Stimulated activated CD8-positive, alpha-beta memory T cell treated with anti-CD3 and anti-CD28 coated beads, Interleukin-4, amount 100 ng/mL, for 24 hours (primary cell): Measurements from ENCODE around the gene CYP27A1.
A peak's percentile ranks its signal among the peaks of the same experiment; 100 is the strongest.
"Not testable (repeated sequence)": the region's sequence is repeated elsewhere in the genome, so short reads cannot be mapped to it uniquely, and the experiment has no call there.

Experiments
- DNase-seq: peaks from one replicate; pipeline ENCODE4 v3.0.0-alpha.2; 2020; ENCODE audit warnings: low read depth

CYP27A1 gene

DNA sequence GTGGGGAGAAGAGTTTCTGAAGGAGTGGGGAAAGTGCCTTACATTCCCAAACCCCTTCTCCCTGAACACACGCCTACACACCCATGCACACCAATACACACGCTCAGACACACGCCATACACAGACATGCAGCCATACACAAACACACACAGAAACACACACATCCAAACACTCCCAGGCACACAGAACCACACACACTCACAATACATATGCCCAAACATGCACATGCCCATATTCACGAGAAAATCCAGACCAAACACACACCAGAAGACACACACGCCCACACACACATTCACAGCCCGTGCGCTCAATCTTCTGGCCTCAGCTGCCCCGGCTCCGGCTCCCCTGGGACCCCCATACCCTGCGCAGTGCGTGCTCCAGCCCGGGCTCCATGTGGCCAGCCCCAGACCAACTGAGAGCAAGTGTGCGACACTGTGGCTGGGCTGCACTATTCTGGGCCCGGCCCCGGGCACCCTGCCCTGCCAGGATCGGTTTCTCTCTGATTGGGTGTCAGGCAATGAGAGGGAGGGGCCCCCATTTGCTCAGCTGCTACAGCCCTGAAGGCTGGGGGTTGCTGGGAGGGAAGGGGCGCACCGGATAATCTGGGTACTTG lies 49.5 kb downstream of the CYP27A1 start, which contains the start of gene PRKAG3:
Gene PRKAG3, minus strand, starts transcription at position 426 of the 613 bp plus-strand sequence.
- DNase-seq = no peak

DNA sequence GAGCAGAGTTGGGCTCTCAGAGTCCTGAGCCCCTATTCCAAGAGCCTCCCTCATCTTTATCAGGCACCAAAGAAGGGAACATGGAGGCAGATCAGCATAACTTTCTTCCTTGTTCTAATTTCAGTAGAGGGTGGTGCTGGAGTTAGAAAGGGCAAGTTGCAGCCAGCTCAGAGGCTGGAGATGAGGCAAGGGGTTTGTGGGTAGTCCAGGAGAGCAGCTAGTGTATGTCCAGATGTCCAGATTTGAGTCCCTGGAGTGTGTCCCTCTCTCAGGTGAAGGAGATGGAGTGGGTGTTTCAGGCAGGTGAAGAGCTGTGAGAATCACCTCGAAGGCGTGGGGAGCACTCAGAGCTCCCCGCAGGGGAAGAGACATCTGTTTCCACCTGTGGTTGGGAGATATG lies 50.1 kb downstream of the CYP27A1 start:
- no peak for DNase-seq

DNA sequence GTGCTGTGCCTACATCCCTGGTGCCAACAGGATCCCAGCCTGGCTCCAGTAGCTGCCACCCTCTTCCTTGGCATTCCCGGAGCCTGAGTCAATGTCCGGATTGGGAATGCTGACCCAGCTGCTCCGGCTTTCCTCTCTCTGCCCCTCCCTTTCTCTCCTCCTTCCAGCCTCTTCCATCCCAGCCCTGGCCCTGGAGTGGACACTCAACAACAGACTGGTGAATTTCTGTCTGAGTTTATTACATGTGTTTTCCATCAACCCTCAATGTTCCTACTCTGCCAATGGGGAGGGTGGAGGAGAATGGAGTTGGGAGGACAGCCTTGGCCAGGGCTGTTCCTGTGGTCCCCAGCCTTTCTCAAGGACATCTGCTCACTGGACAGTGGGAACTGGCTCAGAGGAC lies 50.6 kb downstream of the CYP27A1 start:
- no peak for DNase-seq

DNA sequence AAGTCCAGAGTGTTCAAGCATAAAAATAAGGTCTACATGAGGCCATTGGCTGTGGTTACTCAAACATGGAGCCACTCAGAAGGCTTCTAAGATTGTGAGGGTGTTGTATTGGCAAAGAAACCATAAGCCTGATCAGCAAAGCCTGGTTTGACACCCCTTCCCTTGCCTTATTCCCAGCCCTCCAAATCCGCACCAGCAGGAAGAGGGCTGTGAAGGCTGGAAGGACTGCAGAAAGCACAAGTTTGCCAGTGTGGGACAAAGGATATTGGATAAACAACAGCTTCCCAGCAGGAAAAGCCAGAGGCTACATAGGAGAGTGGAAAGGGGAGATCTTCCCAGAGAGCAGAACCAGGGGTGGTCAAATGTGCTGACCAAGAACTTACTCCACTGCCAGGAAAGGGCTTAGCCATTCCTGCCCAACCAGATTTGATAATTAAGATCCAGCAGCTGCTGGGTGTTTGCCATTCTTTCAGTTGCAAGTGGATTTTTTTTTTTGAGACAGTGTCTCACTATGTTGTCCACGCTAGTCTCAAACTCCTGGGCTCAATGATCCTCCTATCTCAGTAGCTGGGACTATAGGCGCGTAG lies 51.2 kb downstream of the CYP27A1 start:
- DNase-seq = no peak

DNA sequence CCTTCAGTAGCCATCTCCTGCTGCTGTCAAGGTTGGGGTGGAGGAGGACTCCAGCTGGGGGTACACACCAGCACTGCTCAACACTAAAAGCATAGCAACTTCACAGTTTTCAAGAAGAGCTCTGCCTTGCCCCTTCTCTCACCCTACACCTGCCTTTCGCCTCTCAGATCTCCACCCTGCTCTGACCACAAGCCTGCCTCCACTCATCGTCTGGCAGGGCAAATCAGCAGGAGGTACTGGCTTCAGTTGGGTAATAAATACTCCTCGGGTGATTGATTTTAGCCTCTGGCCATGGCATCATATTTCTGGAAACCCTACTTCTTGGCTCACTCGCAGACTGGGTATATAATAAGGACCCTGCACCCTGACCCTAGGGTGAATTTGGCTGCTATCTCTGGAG lies 52.7 kb downstream of the CYP27A1 start:
- DNase-seq = no peak

DNA sequence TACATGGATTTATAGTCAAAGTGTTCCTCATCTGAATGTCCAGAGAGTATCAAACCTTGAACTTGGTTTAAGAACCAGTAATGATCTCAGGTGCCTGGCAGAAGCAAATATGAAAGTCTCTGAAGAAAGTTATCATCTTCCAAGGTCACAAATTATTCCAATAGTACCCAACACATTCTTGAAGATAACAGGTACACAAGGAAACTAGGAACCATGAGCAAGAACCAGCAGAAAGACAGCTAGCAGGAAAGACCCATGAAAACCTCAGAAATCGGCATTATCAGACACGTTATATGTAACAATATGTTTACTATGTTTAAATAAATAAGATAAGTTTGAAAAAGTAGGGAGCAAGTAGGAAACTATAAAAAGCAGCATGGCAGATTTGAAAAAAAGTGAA lies 55.5 kb downstream of the CYP27A1 start:
- DNase-seq = no peak

DNA sequence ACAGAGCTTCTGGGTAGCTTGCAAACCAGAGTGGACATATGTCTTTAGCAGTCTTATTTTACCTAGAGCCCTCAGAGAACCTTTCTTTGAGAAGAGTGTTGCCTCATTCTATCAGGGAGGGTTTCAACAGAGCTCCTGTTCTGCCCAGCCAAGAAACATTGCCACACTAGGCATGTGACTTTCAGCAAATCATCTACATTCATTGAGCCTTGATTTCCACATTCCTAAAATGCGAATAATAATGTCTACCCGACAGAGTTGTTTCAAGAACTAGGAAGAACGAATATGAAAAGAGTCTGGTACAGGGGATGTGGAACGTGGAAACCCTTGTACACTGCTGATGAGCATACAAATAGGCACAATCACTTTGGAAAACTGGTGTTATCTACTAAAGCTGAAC lies 57.5 kb downstream of the CYP27A1 start:
- no peak for DNase-seq

DNA sequence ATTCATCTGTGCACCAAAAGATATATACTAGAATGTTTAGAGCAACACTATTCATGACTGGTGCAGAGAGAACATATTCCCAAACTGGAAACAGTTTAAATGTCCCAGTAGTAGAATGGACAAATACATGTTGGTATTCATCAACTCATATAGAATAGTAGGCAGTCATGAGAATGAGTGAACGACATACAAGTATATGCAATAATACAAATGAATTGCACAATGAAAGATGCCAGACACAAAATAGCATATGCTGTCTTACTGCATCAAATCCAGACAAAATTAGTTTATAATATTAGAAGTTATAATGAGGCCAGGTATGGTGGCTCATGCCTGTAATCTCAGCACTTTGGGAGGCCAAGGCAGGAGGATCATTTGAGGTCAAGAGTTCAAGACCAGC lies 57.9 kb downstream of the CYP27A1 start:
- DNase-seq = no peak

DNA sequence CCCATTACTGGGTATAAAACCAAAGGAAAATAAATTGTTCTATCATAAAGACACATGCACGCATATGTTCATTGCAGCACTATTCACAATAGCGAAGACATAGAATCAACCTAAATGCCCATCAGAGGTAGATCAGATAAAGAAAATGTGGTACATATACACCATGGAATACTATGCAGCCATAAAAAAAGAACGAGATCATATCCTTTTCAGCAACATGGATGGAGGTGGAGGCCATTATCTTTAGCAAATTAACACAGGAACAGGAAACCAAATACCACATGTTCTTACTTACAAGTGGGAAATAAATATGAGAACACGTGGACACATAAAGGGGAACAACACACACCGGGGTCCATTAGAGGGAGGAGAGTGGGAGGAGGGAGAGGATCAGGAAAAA lies 62.4 kb downstream of the CYP27A1 start:
- DNase-seq = not testable (repeated sequence)

DNA sequence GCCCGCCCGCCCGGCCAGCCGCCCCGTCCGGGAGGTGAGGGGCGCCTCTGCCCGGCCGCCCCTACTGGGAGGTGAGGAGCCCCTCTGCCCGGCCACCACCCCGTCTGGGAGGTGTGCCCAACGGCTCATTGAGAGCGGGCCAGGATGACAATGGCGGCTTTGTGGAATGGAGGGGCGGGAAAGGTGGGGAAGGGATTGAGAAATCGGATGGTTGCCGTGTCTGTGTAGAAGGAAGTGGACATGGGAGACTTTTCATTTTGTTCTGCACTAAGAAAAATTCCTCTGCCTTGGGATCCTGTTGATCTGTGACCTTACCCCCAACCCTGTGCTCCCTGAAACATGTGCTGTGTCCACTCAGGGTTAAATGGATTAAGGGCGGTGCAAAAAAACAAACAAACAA lies 65.0 kb downstream of the CYP27A1 start:
- not testable (repeated sequence) for DNase-seq

DNA sequence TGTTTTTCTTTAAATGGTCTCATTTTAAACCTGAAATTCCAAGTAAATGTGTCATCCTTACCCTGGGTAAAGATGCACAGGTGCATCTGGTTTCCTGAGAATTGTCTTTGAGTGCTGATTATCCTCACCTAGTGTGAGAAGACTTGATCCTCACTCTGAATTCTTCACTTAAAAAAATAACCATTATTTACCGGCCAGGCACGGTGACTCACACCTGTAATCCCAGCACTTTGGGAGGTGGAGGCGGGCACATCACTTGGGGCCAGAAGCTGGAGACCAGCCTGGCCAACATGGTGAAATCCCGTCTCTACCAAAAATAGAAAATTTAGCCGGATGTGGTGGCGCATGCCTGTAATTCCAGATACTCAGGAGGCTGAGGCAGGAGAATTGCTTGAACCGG lies 67.8 kb downstream of the CYP27A1 start:
- no peak for DNase-seq

DNA sequence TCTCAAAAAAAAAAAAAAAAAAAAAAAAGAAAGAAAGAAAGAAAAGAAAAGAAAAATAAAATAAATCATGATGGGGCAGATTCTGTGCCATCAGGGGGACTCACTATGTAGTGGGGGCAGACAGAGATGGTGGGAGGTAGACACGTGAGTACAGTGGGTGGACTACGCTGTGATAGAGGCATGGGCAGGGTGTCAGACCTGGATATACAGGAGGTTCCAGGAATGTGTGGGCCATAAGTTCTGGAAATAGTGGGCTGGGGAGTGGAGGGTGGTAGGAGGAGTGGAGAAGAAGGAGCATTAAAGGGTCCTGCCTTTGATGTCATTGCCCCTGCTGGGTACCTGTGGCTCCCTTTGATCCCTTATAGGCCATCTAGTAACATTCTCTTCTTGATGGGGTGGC lies 68.8 kb downstream of the CYP27A1 start:
- DNase-seq = no peak

DNA sequence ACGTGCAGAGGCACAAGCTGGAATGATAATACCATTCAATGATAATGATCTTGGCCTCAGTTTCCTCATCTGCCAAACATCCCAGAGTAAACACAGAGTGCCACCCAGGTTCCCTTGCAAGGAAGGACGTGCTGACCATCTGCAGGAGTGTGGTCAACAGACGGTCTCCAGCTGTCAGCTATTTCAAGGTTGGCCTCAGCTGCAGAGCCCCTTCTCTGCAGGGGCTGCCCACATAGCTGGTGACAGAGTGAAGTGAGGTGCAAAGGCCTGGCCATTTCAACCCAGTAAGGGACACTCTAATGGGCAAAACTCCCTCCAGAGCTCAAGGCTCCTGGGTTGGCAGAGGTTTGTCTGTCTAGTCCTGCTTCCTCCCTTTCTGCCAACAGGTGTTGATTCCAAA lies 69.3 kb downstream of the CYP27A1 start:
- DNase-seq = no peak

DNA sequence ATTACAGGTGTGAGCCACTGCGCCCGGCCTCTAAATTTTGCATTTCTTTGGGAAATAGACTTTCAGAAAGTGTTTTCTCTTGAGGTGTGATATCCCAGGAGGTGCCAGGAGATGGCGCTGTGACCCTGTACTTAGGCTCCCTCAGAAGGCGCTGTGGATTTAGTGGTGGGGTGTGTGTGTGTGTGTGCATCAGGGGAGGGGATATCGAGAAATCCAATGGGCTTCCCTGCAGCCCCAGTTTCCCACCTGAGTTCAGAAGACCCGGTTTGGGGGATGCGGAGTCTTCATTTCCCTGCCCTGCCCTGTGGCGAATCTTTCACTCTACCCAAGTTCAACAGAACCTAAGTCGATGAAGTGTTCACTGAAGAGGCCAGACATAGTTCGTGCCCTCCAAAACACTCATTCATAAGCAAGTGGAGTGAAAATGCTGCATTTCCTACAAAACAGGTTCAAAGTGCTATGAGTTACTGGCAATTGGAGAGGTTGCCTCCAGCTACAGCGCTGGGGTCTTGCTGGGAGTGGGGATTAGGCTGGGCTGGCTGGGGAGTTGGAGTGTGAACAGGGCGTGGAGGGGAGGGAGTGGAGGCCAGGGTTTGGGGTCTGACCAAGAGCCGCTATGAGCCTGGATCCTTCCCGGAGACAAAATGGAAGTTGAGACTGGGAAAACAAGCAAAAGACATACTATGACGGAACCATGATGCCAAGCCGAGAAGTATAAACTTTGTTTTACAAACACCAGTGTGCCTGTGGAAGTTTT lies 71.1 kb downstream of the CYP27A1 start:
- peak; percentile 48 for DNase-seq

DNA sequence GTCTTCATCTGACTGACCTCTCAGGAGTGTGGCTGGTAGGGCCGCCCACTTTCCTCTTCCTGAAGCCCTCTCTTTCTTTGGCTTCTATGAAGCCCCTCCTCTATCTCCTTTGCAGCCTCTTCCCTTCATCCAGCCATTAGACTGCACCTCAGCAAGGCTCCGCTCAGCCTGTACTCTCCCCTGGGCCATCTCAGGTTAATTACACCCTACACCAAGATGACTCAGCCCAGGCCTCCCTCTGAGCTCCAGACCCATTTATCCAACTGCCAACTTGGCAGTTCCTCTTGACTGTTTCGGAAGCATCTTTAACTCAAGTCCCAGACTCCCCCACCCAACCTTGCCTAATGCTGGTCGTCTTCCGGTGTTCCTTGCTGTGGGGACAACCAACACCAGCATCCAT lies 71.8 kb downstream of the CYP27A1 start:
- DNase-seq = no peak

DNA sequence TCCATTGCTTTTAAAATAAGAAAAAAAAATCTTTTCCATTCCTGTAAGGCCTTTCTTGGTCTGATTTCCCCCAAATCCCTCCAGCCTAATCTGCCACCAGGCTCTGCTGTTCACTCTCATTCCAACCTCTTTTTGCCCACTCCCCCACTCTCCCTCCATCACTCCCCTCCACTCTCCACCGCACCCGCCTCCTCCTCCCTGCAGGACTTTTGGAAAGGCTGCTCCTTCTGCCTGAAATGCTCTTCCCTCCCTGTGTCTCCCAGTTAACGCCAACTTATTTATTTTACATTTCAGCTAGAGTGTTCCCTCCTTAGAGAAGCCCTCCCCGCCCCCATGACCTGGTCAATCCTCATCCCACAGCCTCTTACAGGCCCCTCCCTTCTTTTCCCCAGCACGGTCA lies 72.9 kb downstream of the CYP27A1 start:
- DNase-seq = no peak

DNA sequence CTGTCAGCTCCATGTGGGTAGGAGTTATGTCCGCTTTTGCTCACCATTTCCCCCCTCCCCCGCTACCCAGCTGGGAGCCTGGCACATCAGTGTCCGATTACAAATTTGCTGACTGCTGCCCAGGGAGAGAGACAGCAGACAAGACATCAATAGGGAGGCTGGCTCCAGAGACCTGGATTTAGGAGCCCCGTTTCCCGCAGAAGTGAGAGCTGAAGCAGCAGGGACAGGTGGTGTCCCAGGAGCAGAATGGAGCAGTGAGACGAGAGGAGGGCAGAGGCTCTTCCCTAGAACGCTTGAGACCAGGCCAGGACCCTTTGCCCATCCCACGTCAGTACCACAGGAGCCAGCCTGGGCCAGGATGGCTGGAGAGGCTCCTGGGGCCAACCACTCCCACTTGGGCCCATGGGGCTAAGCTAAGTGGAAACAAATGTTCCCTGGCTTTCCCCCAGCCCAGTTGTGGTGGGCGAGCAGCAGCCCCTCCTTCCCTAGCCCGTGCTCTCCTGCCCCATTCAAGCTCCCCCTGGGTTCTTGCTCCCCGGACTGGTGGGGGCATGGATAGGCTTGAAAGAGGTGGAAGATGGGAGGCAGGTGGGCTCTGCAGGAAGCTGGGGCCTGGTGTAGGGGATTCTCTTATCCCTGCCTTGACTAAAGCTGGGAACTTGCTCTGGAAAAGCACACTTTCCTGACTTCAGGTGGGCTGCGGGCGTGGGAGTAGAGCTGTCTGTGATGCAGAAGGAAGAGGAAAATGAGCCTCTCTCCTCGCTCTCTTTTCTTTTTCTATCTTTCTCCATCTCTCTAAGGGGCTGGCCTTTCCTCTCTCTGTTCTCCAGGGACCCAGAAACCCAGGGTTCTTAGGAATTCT lies 73.6 kb downstream of the CYP27A1 start:
- no peak for DNase-seq

DNA sequence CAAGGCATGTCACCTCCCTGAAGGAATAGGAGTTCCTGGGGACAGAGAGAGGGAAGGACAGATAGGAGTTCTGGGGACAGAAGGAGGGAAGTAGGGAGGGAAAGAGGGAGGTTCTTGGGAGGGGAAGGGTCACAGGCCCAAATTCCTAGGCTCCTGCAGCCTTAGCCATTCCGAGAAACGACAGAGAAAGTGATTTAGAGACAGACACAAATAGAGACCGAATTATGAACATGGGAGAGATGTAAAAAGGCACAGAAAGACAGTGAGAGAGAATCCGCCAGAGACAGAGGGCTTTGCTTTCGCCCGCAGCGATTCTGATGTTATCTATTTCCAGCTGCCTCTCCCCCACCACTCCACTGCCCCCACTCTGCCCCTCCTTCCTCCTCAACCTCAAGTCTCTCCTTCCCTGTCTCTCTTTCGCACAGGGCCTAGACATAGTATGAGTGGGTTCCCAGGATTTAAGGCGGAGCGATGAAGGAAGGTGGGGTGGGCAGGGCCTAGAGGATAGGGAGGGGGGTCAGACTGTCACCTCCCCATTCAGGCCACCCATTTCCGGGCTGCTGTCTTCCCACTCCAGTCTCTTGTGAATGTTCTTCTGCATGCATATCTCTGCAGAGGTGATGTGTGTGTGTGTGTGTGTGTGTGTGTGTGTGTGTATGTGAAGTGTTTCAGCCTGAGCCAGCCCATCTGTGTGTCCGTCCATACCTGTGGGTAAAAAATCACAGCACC lies 74.4 kb downstream of the CYP27A1 start:
- DNase-seq = no peak

DNA sequence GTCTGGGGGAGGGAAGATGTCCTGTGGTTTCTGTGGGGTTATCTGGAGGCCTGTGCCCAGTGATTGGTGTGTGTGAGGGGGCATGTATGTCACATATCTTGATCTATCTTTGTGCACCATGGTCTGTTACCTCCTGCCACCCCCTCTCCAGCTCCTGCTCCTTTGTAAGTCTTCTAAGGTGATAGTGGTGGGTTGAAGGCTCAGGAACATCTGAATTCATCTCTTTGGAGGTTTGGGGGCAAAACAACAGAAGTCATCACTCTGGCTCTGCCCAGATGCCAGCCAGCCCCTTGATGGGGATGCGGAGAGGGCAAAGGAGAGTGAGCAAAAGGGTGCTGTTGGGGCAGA lies 74.9 kb downstream of the CYP27A1 start:
- no peak for DNase-seq

DNA sequence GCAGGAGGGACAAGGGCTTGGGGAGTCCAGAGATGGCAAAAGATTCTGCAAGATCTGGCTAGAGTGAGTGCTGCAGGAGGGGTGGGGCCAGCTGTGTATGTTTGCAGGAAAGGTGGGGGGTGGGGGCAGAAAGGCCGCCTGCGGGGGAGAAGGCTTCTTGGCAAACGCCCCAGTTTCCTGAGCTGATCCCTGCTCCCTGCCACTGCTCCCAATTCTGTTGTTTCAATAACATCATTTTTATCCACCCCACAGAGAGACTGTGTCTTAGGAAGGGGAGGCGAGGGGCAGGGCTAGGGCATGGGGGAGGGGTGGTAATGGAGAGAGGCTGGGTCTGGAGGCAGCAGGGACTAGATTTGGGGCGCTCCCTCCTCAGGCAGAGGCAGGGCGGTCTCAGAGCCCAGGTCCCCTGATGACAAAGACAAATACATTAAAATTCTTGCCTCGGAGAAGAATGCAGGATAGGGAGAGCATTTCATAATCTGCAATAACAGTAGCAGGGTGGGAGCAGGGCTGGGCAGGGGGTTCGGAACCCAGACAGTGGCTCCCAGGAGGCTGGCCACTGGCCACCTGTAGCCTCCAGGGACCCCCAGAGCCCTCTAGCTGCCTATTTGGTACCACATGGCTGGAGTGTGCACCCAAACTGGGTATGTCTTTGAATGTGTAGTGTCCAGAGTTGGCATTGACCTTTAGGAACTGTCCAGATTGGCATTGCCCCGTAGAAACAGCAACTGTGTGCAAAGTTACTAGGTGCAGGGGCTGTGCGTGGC lies 75.6 kb downstream of the CYP27A1 start:
- no peak for DNase-seq

DNA sequence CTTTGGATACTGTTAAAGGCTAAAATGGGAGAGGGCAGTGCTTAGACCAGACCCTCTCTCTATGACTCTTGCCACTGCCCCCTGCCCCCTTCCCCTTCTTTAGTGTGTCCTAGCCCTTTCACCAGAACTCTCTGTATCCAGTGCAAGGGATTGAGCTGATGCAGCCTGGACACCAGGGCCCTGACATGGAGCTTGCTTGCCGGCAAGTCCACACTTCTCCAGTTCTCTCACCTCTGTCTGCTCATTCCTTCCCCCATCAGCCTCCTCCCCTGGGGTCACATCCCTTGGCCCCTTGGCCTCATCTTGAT lies 76.1 kb downstream of the CYP27A1 start:
- no peak for DNase-seq
